Activated CD4-positive, alpha-beta T cell treated with anti-CD3 and anti-CD28 coated beads for 4 hours (primary cell): ENCODE results near the gene POU2AF2.
A peak's percentile ranks its signal among the peaks of the same experiment; 100 is the strongest.
"Not testable (repeated sequence)": the region's sequence is repeated elsewhere in the genome, so short reads cannot be mapped to it uniquely, and the experiment has no call there.

Experiments used
- DNase-seq, 2 donors: peaks; one replicate each; pipeline ENCODE4 v3.0.0-alpha.2; 2020

POU2AF2 gene

GRCh38 chr11:111245425-111245824 lies at the start of gene POU2AF2:
Gene POU2AF2, plus strand, starts transcription at chr11:111245725. Its CDS starts 129 bp downstream, at chr11:111245854.
- DNase-seq = no peak

GRCh38 chr11:111200010-111200534 lies 45.5 kb upstream of the POU2AF2 start:
- DNase-seq = no peak

DNA sequence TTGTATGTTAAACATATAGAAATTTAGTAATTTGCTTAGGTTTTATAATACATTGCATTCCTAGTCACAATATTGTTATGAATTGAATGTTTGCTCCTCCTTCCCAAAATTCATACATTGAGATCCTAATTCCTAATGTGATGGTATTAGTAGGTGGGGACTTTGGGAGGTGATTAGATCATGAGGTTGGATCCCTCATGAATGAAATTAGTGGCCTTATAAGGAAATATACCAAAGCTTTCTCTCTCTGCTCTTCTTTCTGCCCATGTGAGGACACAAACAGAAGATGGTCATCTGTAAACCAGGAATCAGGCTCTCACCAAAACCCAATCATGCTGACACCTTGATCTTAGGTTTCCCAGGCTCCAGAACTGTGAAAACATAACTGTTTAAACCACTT lies 41.3 kb upstream of the POU2AF2 start:
- no peak for DNase-seq

GRCh38 chr11:111205632-111206385 lies 39.7 kb upstream of the POU2AF2 start:
- no peak for DNase-seq

- DNase-seq = no peak
These were observed 39.1 kb upstream of the POU2AF2 start for GRCh38 chr11:111206472-111206871.

GRCh38 chr11:111207213-111207612 lies 38.3 kb upstream of the POU2AF2 start:
- no peak for DNase-seq

DNA sequence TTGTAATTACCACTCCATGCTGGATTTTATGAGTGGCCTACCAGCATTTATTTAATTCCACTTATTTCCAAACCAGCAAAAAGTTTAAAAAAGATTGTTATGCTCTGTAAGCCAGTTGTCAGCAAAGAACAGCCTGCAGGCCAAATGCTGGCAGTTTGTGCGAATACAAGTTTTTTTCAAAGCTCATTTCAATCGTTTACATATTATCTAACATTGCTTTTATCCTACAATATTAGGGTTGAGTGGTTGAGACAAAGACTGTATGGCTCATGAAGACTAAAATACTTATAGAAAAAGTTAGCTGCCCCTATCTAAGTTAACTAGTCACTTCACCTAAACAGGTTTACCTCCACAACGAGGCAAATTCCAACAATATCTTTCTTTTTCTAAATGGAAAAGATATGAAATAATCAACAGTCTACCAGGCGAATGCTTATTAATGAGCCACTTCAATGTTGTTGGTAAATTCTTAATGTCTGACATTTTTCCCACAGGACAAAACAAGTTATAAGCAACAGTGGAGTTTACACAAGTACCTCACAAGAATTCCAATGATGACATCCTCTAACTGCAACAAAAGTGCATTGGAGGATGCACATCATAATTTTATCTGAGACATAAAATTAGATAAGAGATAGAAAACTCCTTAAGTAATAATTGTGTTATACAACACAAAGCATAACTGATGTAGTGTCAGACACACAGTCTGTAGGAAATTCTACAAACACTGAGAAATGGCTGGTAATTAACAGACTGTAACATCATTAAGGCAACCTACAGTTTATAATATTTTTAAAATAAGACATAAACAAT lies 35.8 kb upstream of the POU2AF2 start:
- no peak for DNase-seq

GRCh38 chr11:111213256-111213655 lies 32.3 kb upstream of the POU2AF2 start:
- no peak for DNase-seq

DNA sequence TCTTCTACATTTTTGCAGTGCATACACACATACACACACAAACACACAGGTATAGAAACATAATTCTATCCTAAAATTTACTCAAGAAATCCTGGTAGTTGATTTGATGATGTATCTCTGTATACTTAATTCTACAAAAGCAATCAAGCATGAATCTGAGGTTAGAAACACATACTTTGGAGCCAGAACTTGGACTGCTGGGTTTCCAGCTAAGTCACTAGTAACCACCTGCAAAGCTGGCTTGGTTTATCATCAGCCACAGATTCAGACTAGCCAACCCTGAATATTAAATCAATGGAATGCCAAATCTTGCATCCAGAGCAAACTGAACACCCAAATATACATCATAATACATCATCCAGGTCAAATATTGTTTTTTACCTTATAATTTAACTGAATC lies 24.8 kb upstream of the POU2AF2 start:
- DNase-seq = no peak

DNA sequence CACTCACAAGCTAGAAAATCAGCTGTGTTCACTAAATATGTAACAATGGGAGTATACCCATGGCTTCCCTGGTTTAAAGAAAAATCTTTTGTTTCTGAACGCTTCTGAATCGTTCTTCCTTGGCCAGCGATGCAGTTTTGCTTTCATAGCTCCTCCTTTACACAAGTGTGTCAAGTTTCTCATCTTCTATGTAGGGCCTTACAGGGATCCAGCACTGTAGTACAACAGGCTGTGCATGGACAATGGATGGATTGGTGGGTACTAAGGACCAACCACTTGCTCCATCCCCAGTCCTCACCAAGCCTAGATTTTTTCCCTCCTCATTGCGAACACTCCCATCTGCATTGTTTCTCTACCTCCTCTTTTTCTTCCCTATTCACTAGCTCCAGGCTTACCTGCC lies 24.3 kb upstream of the POU2AF2 start:
- DNase-seq = no peak

- not testable (repeated sequence) for DNase-seq
These were observed 23.6 kb upstream of the POU2AF2 start for GRCh38 chr11:111221936-111222335.

- not testable (repeated sequence) for DNase-seq
These were observed 22.6 kb upstream of the POU2AF2 start for GRCh38 chr11:111222821-111223455.

DNA sequence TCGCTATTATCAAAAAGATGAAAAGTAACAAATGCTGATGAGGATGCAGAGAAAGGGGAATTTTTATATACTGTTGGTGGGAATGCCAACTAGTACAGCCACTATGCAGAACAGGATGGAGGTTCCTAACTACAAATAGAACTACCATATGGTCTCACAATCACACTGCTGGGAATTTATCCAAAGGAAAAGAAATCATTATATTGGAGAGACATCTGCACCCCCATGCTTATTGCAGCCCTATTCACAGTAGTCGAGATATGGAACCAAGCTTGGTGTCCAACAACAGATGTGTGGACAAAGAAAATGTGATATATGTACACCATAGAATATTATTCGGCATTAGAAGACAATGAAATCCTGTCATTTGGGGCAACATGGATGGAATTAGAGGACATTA lies 19.6 kb upstream of the POU2AF2 start:
- DNase-seq = no peak

DNA sequence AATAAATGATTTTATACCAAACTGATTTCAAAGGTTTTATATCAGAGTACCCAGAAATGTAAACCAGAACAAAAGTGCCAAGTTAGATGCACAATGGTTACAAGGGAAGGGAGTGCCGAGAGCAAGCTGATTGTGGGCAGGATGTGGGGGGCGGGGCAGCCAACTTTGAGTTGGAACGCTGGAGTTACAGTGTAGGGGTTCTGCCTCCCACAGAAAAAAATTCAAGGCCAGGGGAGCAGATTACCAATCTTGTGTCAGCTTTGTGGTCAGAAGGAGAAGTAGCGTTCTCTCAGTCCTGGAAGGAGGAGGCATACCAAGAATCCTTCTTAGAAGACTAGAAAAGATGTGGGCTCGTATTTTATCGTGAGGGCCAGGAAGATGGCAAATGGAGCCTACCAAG lies 15.9 kb upstream of the POU2AF2 start:
- DNase-seq = peak in 1 of 2 donors; percentile 7

DNA sequence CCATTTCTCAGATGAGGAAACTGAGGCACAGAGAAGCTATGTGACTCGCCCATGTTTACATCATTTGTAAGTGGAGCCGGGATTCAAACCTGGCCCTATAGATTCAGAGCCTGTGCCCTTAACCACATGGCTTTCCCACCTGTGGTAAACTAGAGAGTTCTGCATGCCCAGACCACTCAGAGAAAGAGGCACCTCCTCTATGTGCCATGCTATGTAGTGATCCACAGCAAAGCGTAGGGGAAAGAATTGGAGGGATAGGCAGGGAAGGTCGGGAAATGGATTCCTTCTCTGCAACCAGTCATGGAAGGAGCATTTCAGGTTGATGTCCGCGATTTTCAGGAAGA lies 15.4 kb upstream of the POU2AF2 start:
- DNase-seq = no peak

GRCh38 chr11:111231836-111232235 lies 13.7 kb upstream of the POU2AF2 start:
- DNase-seq = no peak

DNA sequence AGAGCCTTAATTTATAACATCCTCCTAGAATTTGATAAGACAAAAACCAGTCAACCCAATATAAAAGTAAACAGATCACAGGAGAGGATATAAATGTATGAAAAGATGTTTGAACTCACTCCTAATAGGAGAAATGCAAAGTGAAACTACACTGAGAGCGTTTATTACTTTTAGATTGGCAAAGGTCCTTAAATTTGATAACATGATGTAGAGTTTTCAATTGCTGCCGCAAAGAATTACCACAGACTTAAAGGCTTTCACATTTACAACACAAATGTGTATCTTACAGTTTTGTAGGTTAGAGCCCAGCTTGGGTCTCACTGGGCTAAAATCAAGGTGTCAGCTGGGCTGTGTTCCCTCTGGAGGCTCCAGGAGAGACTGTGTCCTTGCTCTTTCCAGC lies 9.1 kb upstream of the POU2AF2 start:
- DNase-seq = no peak

DNA sequence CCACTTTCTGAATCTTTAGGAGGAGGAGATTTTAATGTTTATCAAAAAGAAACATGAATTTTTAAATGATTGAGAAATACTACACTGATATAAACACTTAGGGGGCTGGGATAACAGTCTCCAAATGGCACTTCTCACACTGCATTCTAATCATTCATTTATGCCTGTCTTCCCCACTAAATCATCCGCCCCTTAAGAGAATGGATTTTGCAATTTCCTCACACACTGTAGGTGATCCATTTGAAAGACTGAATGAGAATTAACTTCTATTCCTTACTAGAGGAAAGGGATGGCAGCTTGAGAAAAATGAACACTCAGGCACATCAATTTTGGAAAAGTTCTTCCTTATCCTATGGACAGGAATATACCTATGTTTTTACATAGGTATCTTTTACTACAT lies 7.6 kb upstream of the POU2AF2 start:
- no peak for DNase-seq

DNA sequence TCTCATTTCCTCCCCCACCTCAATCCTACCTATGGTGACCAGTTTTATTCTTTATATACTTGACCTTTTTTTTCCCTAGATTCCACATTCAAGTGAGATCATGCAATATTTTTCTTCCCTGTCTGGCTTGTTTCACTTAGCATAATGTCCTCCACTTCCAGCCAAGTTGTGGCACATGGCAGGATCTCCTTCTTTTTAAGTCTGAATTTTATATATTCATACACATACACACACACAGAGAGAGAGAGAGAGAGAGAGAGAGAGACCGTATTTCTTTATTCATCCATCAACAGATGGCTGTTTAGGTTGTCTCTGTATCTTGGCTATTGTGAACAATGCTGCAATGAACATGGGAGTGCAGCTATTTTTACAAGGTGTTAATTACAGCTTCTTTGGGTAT lies 1.4 kb downstream of the POU2AF2 start:
- no peak for DNase-seq

GRCh38 chr11:111250936-111251335 lies 5.4 kb downstream of the POU2AF2 start:
- DNase-seq = no peak

- no peak for DNase-seq
These were observed 7.6 kb downstream of the POU2AF2 start for GRCh38 chr11:111253131-111253530.

DNA sequence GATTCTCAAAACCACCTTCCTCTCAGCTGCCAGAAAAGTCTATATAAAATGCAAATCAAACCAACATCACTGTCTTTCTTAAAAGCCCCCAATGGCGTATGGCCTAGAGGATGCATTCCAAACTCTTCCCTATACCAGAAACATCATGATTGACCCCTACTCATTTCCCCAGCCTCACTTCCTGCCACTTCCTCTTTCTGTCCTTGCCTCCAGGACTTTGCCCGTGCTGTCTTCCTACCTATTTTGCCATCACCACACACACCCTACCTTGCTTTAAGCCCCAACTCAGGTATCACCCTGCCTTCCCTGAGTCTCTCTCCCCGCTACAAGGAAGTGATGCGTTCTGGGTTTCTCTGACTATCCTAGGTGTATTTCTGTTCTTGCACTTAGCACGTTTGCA lies 8.1 kb downstream of the POU2AF2 start:
- no peak for DNase-seq

- DNase-seq = no peak
These were observed 12.5 kb downstream of the POU2AF2 start for GRCh38 chr11:111258046-111258445.

DNA sequence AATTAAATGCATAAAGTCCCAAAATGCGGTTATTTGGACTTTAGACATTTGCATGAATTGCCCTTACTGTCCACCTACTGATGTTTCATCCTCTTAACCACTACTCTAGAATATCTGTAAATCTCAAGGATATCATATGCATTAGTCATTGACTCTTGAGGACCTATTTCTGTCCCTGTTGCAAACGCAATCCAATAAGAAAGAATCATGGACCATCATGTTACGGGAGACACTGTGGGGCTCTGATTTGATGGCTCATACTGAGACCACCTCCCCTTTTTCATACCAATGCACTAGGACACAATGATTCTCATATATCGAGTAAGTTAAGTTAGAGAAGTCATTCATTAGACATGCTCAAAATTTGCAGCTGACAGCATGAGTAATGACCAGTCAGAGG lies 14.4 kb downstream of the POU2AF2 start:
- no peak for DNase-seq
